Tibial artery (tissue), 4 donors: Measurements from ENCODE around the gene RAP1GAP.
A peak's percentile ranks its signal among the peaks of the same experiment; 100 is the strongest.

ENCODE experiments used
- DNase-seq, 2 donors: peaks; one replicate each; pipeline ENCODE4 v3.0.0-alpha.2; 2019
- H3K27ac ChIP-seq, 2 donors: fragments of 200-600 bp; sonication (generic) in 1 of 2; 1 replicate in 1 of 2; 2 replicates in 1 of 2; pipeline ENCODE4 v1.5.1; 2018 to 2019; ENCODE audit warnings: mild to moderate bottlenecking in 1 of 2
- H3K27me3 ChIP-seq, 2 donors: fragments of 200-600 bp; sonication (generic) in 1 of 2; one replicate each; pipeline versions ENCODE4 v1.5.1 to v1.6.0; 2016 to 2019
- H3K36me3 ChIP-seq, 3 donors: fragments of 200-600 bp; sonication (generic) in 2 of 3; one replicate each; pipeline ENCODE4 v1.5.1; 2016 to 2019; ENCODE audit warnings: mild to moderate bottlenecking in 2 of 3
- H3K4me1 ChIP-seq, 4 donors: fragments of 200-600 bp; sonication (generic) in 2 of 4; 1 replicate in 3 of 4; 2 replicates in 1 of 4; pipeline ENCODE4 v1.5.1; 2016 to 2019
- H3K4me3 ChIP-seq, 2 donors: fragments of 200-600 bp; sonication (generic) in 1 of 2; 1 replicate in 1 of 2; 2 replicates in 1 of 2; pipeline ENCODE4 v1.5.1; 2018 to 2019; ENCODE audit warnings: mild to moderate bottlenecking in 2 of 2
- H3K9me3 ChIP-seq, 3 donors: fragments of 200-600 bp; sonication (generic) in 1 of 3; one replicate each; pipeline ENCODE4 v1.5.1; 2016 to 2019
- CTCF ChIP-seq, 2 experiments: fragments of 200-600 bp in 1 of 2; fragments of 450-650 bp in 1 of 2; IDR thresholded peaks; one replicate each; pipeline ENCODE4 v1.5.1; 2017 to 2019; ENCODE audit warnings: antibody characterized with exemption in 2 of 2, mild to moderate bottlenecking in 1 of 2, moderate library complexity in 1 of 2
- intact Hi-C: fragments of 100-400 bp; cut with DNase I; formaldehyde crosslinking; loops from one replicate; pipeline ENCODE4 v1.15.0; 2023; ENCODE audit warnings: low total_unique reads

Gene RAP1GAP

GRCh38 chr1:21653744-21654100, 15.4 kb downstream of the RAP1GAP start:
- H3K27me3 ChIP-seq, result peaks cover 0 to 45% of the 10 kb centered on the region in 2 donors
- H3K36me3 ChIP-seq, result no peaks in the 10 kb centered on the region
- H3K27ac ChIP-seq, result no peak overlapping the region
- no peak for DNase-seq
- H3K4me1 ChIP-seq, result peaks cover 0 to 27% (median 10%) of the 10 kb centered on the region in 4 donors
- H3K4me3 ChIP-seq, result no peak overlapping the region
- H3K9me3 ChIP-seq, result no peaks in the 10 kb centered on the region
- no peak for TF ChIP-seq CTCF (IDR thresholded peaks at IDR 0.05)
- intact Hi-C loops, result no loop called here

- DNase-seq, result no peak
- TF ChIP-seq CTCF (IDR thresholded peaks at IDR 0.05), result no peak
- H3K4me1 ChIP-seq, result peaks cover 0 to 27% (median 10%) of the 10 kb centered on the region in 4 donors
Observed at GRCh38 chr1:21652937-21653743, 16.0 kb downstream of the RAP1GAP start.

GRCh38 chr1:21652101-21652936, 16.8 kb downstream of the RAP1GAP start:
- Histone ChIP-seq H3K27ac (no peak overlapping the region), H3K27me3 (peaks cover 0 to 52% of the 10 kb centered on the region in 2 donors), H3K36me3 (no peaks in the 10 kb centered on the region), H3K9me3 (no peaks in the 10 kb centered on the region), H3K4me3 (peak overlapping the region; percentile 40 to 49), H3K4me1 (peaks cover 0 to 27% (median 10%) of the 10 kb centered on the region in 4 donors)
- DNase-seq, result no peak
- TF ChIP-seq CTCF (IDR thresholded peaks at IDR 0.05), result no peak
- intact Hi-C loops, result no loop called here

More at GRCh38 chr1:21652937-21653743, 16.0 kb downstream of the RAP1GAP start:
- H3K9me3 ChIP-seq, result no peaks in the 10 kb centered on the region
- no peak overlapping the region for H3K4me3 ChIP-seq
- no peaks in the 10 kb centered on the region for H3K36me3 ChIP-seq
- no peak overlapping the region for H3K27ac ChIP-seq
- intact Hi-C loops, result no loop called here
- H3K27me3 ChIP-seq, result peaks cover 0 to 51% of the 10 kb centered on the region in 2 donors

GRCh38 chr1:21651214-21652042, 17.7 kb downstream of the RAP1GAP start:
- H3K27me3 ChIP-seq, result peaks cover 0 to 60% of the 10 kb centered on the region in 2 donors
- H3K9me3 ChIP-seq, result no peaks in the 10 kb centered on the region
- intact Hi-C loops, result no loop called here
- no peaks in the 10 kb centered on the region for H3K36me3 ChIP-seq
- H3K4me1 ChIP-seq, result peaks cover 0 to 21% (median 10%) of the 10 kb centered on the region in 4 donors
- TF ChIP-seq CTCF (IDR thresholded peaks at IDR 0.05), result no peak
- H3K4me3 ChIP-seq, result peak overlapping the region; percentile 40 to 49
- DNase-seq, result no peak
- H3K27ac ChIP-seq, result no peak overlapping the region

GRCh38 chr1:21650400-21650799, 18.8 kb downstream of the RAP1GAP start:
- TF ChIP-seq CTCF (IDR thresholded peaks at IDR 0.05), result no peak
- Histone ChIP-seq H3K27me3 (peaks cover 0 to 71% of the 10 kb centered on the region in 2 donors), H3K4me1 (peaks cover 0 to 20% (median 10%) of the 10 kb centered on the region in 4 donors), H3K9me3 (no peaks in the 10 kb centered on the region), H3K27ac (no peak overlapping the region), H3K36me3 (no peaks in the 10 kb centered on the region), H3K4me3 (no peak overlapping the region)
- no peak for DNase-seq
- intact Hi-C loops, result no loop called here
